Measurements from ENCODE around the gene AGPAT4.

GRCh38 chr6:161261325-161261724 lies 12.5 kb downstream of the AGPAT4 start:
- TF ChIP-seq RAD21 (IDR thresholded peaks at IDR 0.05; ENCODE audit: low read length): no peak
- TF ChIP-seq REST (IDR thresholded peaks at IDR 0.05; ENCODE audit: low read depth, low read length): no peak
- no peak for TF ChIP-seq PBX3 (IDR thresholded peaks at IDR 0.05)
- TF ChIP-seq EP300 (IDR thresholded peaks at IDR 0.05; ENCODE audit: borderline replicate concordance in 1 of 2, low read depth in 1 of 2, low read length in 1 of 2): no peak
- no peak for TF ChIP-seq JUND (IDR thresholded peaks at IDR 0.05)
- no peak for TF ChIP-seq CTCF (IDR thresholded peaks at IDR 0.05)
- no peak for TF ChIP-seq FOXM1 (IDR thresholded peaks at IDR 0.05; ENCODE audit: low read depth)
- TF ChIP-seq POLR2AphosphoS5 (IDR thresholded peaks at IDR 0.05; ENCODE audit: low read depth, low read length): no peak
